GM19025 (cell line): ENCODE measurements around the gene PERM1.

Source experiments
- ATAC-seq: cut with Tn5 transposase; IDR thresholded peaks from one replicate; pipeline ENCODE4 v1.9.1; 2021; ENCODE audit warnings: mild to moderate bottlenecking, low read depth, moderate library complexity; ENCODE audit not compliant: unreplicated experiment

PERM1 gene

GRCh38 chr1:966135-966703 is 15.7 kb downstream of the PERM1 start, which contains the start of gene PLEKHN1:
Gene PLEKHN1 (plus strand): TSS chr1:966482. CDS start chr1:966532, 50 bp downstream.
- ATAC-seq, result peak; percentile 24

- ATAC-seq, result no peak
These were observed 16.3 kb downstream of the PERM1 start for GRCh38 chr1:965526-966134.

- no peak for ATAC-seq
These were observed 17.0 kb downstream of the PERM1 start for GRCh38 chr1:964691-965525.

GRCh38 chr1:963746-964525 is 18.0 kb downstream of the PERM1 start:
- no peak for ATAC-seq

- ATAC-seq, result no peak
These were observed 18.6 kb downstream of the PERM1 start for GRCh38 chr1:963301-963651.

GRCh38 chr1:962381-963300 is 19.3 kb downstream of the PERM1 start:
- ATAC-seq, result no peak

- no peak for ATAC-seq
These were observed 20.7 kb downstream of the PERM1 start for GRCh38 chr1:961132-961669.

GRCh38 chr1:960363-961131 is 21.3 kb downstream of the PERM1 start, which contains the start of gene KLHL17:
Gene KLHL17 (plus strand): TSS chr1:960584. CDS start chr1:960694, 110 bp downstream.
- ATAC-seq, result no peak

GRCh38 chr1:959731-960362 is 22.0 kb downstream of the PERM1 start:
- no peak for ATAC-seq

GRCh38 chr1:958823-959730 is 22.8 kb downstream of the PERM1 start, which contains the start of gene NOC2L:
Gene NOC2L (minus strand): TSS chr1:959256. CDS start chr1:959240, 16 bp downstream.
- ATAC-seq, result peak; percentile 55

- no peak for ATAC-seq
These were observed 25.3 kb downstream of the PERM1 start for GRCh38 chr1:956636-957035.

- ATAC-seq, result no peak
These were observed 26.4 kb downstream of the PERM1 start for GRCh38 chr1:955474-955873.

GRCh38 chr1:954927-955326 is 27.0 kb downstream of the PERM1 start:
- no peak for ATAC-seq

- ATAC-seq, result no peak
These were observed 28.2 kb downstream of the PERM1 start for GRCh38 chr1:953524-954320.

- ATAC-seq, result no peak
These were observed 29.3 kb downstream of the PERM1 start for GRCh38 chr1:952603-953002.

GRCh38 chr1:952201-952600 is 29.7 kb downstream of the PERM1 start:
- no peak for ATAC-seq
